GM18511 (cell line): Measurements from ENCODE around the gene NBPF6.
"Not testable (repeated sequence)": the region's sequence is repeated elsewhere in the genome, so short reads cannot be mapped to it uniquely, and the experiment has no call there.

Experiments used
- ATAC-seq: cut with Tn5 transposase; IDR thresholded peaks from one replicate; pipeline ENCODE4 v1.9.1; 2021; ENCODE audit warnings: mild to moderate bottlenecking, moderate library complexity; ENCODE audit not compliant: unreplicated experiment

The NBPF6 gene, protein sequence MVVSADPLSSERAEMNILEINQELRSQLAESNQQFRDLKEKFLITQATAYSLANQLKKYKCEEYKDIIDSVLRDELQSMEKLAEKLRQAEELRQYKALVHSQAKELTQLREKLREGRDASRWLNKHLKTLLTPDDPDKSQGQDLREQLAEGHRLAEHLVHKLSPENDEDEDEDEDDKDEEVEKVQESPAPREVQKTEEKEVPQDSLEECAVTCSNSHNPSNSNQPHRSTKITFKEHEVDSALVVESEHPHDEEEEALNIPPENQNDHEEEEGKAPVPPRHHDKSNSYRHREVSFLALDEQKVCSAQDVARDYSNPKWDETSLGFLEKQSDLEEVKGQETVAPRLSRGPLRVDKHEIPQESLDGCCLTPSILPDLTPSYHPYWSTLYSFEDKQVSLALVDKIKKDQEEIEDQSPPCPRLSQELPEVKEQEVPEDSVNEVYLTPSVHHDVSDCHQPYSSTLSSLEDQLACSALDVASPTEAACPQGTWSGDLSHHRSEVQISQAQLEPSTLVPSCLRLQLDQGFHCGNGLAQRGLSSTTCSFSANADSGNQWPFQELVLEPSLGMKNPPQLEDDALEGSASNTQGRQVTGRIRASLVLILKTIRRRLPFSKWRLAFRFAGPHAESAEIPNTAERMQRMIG

DNA sequence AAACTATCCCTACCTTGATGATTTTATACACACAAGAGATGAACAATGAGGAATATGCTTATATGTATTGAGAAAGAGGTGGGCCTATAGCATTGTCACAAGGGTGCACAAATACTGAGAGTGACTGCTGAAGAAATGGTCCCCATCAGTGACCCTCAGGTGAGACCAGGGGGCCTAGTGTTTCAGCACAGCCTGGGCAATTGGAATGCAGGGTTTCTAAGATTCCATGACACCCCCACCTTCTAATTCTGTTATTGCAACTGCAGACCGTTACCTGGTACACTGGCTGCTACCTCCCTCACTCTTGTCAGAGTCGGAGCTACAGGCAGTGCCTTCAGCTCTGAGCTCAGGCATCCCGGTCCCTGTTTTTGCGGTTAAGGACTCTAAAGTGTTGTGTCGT, at the start of gene NBPF6:
Gene NBPF6 (plus strand): TSS at position 301 of the 400 bp plus-strand sequence. CDS start 259 bp downstream, outside the sequence.
- ATAC-seq: not testable (repeated sequence)

DNA sequence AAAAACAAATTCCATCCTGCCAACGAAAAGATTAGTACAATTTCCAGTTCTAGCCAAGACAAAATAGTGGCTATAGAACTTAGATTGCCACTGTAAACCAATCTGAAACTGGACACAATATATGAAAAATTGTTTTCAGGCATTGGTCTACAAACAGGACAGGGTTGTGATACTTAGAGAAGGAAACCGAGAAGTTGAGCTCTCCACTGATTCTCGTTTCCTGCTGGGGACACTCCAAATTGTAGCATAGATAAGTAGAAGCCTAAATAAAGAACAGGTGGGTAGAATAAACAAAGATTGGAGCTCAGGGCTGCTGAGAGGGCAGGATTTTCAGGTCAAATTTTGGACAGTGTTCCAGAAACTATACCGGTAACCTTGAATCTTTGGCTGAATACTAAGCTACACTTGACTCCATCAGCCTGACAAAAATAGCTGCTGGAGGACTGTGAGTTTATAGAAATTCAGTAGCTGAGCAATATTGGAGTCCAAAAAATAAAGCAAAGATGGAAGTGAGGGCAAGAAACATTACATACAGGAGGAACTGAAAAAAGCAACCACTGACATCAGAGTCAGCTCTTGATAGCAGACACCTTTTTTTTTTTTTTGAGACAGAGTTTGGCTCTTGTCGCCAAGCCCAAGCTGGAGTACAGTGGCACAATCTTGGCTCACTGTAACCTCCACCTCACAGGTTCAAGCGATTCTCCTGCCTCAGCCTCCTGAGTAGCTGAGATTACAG, 38.9 kb upstream of the NBPF6 start:
- ATAC-seq: not testable (repeated sequence)

DNA sequence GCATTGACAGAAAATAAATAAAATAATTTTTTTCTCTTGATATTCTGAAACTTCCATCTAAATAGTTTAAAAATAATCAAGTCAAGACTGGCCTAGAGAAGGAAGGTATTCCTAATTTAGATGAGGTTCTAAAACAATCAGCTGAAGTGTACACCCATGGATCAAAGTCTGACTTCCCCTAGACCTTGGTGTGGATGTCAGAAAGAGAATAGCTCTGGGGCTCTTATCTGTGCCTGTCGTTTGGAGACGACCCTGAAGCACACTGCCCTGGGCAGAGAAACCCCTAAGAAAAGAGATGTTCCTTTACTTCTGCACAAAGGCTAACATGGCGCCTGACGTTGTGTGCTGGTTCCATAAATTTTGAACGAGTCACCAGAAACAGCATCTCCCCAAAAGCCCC, 30.0 kb upstream of the NBPF6 start:
- not testable (repeated sequence) for ATAC-seq

DNA sequence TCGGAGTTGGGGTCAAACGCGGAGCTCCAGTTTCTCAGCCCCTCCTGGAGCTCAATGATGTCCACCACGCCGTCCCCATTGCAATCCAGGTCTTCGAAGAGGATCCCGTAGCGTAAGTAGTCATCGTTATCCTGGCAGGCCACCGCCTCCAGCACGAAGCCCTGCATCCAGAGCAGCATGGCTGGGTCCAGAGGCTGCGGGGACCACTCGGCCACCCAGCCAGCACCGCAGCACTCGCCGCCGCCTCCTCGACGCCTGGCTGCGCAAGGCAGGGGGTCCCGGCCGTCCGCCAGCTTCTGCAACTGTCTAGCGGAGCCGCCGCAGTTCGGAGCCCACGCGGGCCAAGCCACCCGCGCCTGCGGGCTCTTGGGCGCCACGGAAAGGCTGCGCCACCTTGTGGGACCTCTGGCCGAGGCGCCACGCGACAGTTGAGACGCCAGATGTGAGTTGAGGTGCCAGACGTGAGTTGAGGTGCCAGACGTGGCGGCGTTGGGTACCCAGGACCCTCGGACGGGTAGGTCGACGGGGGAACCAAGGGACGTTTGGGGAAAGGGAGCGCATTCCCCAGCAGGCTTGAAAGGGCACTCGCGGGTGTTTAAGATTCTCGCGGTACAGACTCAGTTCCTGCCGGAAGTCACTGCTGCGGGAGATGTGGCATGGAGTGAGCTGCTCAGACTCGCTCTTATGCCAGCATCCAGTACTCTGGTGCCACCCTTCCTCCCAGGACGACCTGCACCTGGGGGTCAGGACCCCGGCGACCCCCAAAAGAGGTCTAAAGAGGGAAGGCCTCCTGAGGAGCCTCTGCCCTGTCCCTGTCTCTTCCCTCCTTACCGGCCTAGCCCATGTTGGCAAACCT, 28.9 kb upstream of the NBPF6 start:
- peak; percentile 50 for ATAC-seq

DNA sequence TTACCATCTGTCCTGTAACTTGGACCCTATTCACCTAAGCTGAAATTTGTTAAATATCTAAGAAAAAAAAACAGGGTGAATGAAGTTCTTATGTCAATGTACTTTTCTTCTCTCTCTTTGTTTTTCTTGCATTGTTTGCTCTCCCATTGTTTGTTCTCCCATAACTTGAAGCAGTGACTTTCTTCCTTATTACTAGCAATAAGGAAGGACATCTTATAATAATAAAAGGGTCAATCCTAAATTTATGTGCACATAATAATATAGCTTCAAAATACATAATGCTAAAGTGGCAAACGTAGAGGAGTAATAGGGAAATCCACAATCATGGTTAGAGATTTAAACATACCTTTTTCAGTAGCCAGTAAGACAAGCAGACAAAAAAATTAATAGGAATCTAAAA, 23.3 kb upstream of the NBPF6 start:
- ATAC-seq: not testable (repeated sequence)

DNA sequence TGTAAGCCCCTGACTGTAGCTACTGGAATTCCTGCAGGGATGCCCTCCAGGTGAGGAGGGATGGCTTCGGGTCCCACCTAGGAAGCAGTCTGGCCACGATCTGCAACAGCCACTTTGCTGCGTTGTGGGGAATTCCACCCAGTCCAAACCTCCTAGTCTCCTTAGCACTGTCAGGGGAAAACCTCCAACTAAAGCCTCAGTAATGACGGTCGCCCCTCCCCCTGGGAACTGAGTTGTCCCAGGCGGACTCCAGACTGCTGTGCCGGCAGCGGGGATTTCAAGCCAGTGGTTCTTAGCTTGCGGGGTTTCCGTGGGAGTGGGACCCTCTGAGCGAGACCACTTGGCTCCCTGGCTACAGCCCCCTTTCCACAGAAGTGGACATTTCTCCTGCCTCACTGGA, 18.1 kb upstream of the NBPF6 start:
- ATAC-seq: not testable (repeated sequence)

DNA sequence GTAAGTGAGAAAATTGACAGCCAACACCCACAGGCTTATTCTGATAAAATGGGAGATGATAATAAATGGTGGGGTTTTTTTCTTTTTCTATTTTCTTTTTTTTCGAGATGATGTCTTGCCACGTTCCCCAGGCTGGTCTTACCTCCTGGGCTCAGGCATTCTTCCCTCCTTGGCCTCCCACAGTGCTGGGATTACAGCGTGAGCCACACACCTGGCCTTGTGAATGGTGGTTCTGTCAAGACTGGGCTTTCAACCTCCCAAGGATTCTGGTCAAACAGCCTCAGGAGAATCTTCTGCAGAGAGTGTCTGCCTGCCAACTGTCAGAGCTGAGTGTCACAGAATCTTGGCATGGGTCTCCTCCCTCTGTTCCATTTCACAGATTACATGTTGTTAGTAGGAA, 16.7 kb upstream of the NBPF6 start:
- ATAC-seq: not testable (repeated sequence)

DNA sequence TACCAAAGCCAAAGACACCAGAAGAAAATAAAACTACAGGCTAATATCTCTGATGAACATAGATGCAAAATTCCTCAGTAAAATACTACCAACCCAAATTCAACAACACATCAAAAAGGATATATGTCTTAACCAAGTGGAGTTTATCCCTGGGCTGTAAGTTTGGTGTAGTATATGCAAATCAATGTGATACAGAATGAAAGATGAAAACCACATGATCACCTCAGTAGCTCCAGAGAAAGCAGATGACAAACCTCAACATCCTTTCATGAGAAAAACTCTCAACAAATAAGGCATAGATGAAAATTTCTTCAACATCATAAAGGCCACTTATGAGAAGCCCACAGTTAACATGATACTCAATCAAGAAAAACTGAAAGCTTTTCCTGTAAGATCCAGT, 11.6 kb upstream of the NBPF6 start:
- peak; percentile 77 for ATAC-seq

DNA sequence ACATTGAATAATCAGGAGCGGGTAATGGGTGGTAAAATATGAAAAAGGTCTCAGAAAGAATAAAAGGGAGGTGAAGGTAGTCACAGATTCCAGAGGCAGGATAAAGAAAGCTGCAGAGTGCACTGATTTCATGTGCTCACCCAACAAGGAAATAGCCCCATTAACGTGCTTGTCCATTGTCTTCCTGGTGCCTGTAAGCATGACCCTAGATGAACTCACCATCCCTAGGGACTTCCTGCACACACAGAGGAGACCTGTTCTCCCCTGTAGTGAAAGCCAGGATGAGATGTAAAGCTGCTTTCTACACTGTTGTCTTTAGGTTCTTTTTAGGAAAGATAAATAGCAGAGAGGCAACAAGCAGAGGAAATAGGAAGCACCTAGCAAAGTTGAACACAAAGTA, 4.4 kb downstream of the NBPF6 start:
- not testable (repeated sequence) for ATAC-seq

DNA sequence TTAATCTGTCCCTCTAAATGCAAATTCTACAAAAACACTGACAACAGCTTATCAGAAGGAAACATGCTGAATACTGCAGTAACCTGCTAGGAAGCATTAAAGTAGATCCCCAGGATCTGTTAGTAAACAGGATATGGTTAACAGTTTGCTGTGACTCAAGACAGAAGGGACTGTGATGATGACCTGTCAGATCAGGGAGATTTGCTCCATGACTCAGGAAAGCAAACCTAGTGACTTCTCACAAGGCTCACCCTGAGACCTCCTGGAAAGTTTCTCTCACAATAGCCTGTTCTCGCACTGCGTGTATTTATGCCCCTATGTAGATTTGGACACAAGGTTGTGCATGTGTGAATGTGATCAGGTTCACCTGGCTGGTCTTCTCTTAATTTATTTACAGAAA, 8.5 kb downstream of the NBPF6 start:
- ATAC-seq: not testable (repeated sequence)

DNA sequence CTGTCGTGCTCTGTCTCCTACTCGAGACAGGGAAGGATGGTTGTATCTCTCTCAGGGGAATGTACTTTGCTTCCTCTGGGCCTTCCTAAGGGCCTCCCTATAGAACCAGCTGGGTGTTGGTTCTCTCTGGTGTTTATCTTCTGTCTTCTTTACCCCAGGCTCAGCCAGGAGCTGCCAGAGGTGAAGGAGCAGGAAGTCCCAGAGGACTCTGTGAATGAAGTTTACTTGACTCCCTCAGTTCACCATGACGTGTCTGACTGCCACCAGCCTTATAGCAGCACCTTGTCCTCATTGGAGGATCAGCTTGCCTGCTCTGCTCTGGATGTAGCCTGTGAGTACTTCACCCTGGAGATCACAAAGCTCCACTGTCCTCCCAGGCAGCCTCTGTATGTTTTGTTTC, 11.6 kb downstream of the NBPF6 start:
- ATAC-seq: not testable (repeated sequence)

DNA sequence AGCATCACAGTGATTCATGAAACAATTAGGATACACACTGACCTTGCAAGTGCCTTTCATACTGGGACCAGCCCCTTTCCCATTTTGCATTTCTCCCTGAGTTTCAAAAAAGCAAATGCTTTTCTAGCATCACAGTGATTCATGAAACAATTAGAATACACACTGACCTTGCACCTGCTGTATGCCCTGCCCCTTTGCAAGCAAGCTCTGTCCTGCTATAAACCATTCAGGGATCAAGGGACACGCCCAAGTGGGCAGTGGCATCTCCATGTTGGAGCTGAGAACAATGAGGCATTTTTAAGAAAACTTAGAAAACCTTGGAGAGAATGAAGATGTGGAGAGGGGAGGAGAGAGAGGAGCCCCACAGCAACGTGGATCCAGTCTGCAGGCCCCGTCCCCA, 13.8 kb downstream of the NBPF6 start:
- not testable (repeated sequence) for ATAC-seq

DNA sequence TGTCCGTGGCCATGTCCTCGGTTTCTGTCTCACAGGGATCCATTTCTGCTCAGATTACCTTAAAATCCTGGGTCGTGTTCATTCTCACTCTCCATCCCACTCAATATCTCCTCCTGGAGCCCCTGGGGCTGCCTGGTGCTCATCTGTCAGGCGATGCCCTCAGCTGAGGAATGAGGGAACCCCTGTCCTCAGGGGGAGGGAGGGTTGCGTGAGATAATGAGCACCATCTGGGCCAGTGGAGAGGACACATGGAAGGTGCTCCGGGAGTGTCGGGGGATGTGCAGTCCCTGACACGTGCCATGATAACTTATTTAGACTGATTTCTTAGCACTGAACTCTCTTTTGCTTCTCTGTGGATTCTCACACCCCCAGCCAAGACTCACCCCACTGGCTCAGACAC, 16.0 kb downstream of the NBPF6 start:
- ATAC-seq: not testable (repeated sequence)

DNA sequence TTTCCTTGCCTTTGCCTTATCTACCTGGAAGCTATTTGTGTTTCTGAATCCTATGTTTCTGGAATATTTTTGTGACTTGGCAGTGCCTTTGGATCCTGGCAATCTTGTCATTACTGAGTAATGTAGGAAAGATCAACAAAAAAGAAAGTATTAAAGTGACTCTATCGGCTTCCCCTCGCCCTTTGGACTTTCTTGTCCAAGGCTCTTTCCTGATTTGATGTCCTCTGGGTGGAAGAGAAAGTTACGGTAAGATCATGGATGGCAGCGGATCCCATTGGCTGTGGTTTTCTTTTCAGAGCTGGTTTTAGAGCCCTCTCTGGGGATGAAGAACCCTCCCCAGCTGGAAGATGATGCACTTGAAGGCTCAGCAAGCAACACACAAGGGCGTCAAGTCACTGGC, 17.0 kb downstream of the NBPF6 start:
- not testable (repeated sequence) for ATAC-seq

DNA sequence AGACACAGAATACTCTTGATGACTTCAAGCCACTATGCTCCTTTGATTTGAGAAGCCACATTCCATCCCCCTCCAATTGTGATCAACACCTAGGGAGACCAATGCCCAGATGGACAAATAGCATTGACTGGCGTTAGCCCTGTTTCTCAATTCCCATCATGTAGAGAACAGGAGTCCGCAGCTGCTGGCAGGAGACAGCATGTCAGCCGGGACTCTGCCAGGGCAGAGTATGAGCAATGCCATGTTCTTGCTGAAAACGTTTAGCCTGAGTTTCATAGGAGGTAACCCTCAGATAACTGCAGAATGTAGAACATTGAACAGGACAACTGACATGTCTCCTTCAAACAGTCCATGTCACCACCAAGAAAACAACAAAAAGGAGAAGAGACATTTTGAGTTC, 20.6 kb downstream of the NBPF6 start:
- ATAC-seq: not testable (repeated sequence)

DNA sequence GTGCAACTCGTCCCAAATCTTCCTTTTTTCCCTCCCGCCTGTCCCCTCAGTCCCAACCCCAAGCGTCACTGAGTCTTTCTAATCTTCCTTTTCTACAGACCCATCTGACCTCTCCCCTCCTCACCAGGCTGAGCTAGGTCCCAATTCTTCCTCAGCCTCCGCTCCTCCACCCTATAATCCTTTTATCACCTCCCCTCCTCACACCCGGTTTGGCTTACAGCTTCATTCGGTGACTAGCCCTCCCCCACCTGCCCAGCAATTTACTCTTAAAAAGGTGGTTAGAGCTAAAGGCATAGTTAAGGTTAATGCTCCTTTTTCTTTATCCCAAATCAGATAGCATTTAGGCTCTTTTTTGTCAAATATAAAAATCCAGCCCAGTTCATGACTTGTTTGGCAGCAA, 24.4 kb downstream of the NBPF6 start:
- ATAC-seq: not testable (repeated sequence)

DNA sequence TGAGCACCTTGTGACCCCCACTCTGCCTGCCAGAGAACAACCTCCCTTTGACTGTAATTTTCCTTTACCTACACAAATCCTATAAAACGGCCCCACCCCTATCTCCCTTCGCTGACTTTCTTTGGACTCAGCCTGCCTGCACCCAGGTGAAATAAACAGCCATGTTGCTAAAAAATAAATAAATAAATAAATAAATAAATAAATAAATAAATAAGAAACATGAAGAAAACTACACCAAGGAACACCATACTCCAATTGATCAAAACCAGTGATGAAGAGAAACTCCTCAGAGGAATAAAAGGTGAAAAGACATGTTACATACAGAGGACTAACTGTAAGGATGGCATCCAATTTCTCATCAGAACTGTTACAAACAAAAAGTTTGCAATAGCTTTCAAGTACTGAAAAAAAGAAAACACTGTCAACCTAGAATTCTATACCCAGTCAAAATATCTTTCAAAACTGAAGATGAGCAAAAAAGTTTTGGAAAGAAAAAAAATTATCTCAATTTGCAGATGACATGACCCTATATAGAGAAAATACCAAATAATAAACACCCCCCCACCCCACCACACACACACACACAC, 28.4 kb downstream of the NBPF6 start:
- no peak for ATAC-seq

DNA sequence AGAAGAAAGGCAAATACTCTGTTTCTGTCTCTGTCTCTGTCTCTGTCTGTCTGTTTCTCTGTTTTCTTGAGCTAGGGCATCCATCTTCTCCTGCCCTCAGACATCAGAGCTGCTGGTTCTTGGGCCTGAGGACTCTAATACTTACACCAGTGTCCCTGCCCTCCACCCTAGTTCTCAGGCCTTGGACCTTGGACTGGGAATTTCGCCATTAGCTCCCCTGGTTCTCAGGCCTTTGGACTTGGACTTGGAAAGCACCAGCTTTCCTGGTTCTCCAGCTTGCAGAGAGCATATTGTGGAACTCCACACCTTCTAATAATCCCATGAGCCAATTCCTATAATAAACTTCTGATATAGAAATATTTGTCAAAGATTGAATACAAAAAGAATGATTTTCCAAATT, 32.6 kb downstream of the NBPF6 start:
- no peak for ATAC-seq

DNA sequence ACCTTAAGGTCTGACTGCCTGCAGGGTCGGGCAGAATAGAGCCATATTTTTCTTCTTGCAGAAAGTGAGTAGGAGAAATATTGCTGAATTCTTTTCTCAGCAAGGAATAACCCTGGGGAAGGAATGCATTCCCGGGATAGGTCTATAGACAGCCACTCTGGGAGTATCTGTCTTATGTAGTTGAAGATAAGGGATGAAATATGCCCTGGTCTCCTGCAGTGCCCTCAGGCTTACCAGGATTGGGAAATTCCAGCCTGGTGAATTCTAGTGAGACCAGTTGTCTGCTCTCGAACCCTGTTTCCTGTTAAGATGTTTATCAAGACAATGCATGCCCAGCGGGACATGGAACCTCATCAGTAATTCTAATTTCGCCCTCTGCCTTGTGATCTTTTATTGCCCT, 35.8 kb downstream of the NBPF6 start:
- ATAC-seq: not testable (repeated sequence)

DNA sequence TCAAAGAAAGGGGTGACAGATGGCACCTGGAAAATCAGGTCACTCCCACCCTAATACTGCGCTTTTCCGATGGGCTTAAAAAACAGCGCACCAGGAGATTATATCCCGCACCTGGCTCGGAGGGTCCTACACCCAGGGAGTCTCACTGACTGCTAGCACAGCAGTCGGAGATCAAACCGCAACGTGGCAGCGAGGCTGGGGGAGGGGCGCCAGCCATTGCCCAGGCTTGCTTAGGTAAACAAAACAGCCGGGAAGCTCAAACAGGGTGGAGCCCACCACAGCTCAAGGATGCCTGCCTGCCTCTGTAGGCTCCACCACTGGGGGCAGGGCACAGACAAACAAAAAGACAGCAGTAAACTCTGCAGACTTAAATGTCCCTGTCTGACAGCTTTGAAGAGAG, 36.6 kb downstream of the NBPF6 start:
- not testable (repeated sequence) for ATAC-seq
